ENCODE measurements around the gene GSTA2. TPM values are rescaled to one million over a fixed set of nuclear protein-coding genes. Genes with fewer than 3 reads are reported as not detected.
"Not testable (repeated sequence)": the region's sequence is repeated elsewhere in the genome, so short reads cannot be mapped to it uniquely, and the experiment has no call there.

The GSTA2 gene
- total RNA-seq, 4 donors from 2014 or later = not detected

DNA sequence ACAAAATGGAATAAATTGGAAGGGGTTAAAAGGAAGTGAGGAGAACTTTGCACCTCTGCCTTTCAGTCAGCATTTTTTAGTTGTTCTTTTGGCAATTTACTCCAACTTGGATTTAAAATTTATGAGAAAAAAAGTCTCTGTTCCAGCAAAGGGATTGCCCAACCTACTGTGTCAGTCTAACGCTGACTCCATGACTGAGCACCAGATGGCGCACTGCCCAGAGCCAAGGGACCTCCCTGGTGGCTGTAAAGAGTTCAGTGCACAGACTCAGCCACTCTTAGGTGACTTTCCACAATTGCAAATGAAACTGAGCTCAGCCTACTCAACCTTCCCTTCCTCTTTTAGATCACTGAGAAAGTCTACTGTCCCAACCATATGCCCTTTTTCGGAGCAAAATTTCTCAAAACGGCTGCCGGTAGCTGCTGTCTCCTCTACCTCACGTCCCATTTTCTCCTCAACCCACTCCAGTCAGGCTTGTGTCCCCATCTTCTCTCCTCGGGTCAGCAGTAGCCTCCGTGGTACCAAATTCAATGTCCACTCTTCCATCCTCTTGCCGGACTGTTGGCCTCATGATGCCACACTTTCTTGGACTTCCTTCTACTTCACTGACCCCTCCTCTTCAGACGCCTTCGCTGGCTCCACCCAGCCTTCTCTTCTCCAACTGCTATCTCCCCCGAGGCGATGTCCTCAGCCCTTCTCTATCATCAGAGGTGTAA is 38.7 kb downstream of the GSTA2 start:
- in situ Hi-C loops (cut with MboI; ENCODE audit: low sequenced_read_pairs in 4 of 4) = no loop called here

DNA sequence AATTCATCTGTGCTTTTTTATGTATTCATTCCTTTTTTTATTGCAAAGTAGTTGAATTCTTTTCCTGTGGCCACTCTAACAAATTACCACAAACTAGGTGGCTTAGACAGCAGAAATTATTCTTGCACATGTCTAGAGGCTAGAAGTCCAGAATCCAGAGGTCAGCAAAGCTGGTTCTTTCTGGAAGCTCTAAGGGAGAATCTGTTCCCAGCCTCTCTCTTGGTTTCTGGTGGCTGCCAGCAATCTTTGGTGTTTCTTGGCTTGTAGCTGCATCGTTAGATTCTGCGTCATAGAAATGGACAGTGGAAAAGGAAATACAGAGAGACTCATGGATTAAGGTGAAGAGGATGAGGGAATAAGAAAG is 39.3 kb downstream of the GSTA2 start:
- TF ChIP-seq POLR2A (IDR thresholded peaks at IDR 0.05) = no peak
- TF ChIP-seq, protein P1, sequence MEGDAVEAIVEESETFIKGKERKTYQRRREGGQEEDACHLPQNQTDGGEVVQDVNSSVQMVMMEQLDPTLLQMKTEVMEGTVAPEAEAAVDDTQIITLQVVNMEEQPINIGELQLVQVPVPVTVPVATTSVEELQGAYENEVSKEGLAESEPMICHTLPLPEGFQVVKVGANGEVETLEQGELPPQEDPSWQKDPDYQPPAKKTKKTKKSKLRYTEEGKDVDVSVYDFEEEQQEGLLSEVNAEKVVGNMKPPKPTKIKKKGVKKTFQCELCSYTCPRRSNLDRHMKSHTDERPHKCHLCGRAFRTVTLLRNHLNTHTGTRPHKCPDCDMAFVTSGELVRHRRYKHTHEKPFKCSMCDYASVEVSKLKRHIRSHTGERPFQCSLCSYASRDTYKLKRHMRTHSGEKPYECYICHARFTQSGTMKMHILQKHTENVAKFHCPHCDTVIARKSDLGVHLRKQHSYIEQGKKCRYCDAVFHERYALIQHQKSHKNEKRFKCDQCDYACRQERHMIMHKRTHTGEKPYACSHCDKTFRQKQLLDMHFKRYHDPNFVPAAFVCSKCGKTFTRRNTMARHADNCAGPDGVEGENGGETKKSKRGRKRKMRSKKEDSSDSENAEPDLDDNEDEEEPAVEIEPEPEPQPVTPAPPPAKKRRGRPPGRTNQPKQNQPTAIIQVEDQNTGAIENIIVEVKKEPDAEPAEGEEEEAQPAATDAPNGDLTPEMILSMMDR (IDR thresholded peaks at IDR 0.05 in 4 of 5, conservative IDR thresholded peaks at IDR 0.05 in 1 of 5) = no peak
- intact Hi-C loops (cut with DNase I; ENCODE audit: low total_unique reads) = no loop called here
- no peak for DNase-seq
- Histone ChIP-seq H3K4me1 (no peaks in the 10 kb centered on the region), H3K9me3 (no peaks in the 10 kb centered on the region), H3K36me3 (no peaks in the 10 kb centered on the region), H3K27me3 (no peaks in the 10 kb centered on the region), H3K4me3 (no peak overlapping the region), H3K27ac (no peak overlapping the region)
- in situ Hi-C loops (cut with MboI; ENCODE audit: low sequenced_read_pairs in 4 of 4) = no loop called here
- ATAC-seq = peak in 1 of 2 donors; percentile 27

More for the DNA sequence above, 38.7 kb downstream of the GSTA2 start:
- Histone ChIP-seq H3K9me3 (no peaks in the 10 kb centered on the region), H3K36me3 (no peaks in the 10 kb centered on the region), H3K27ac (no peak overlapping the region), H3K27me3 (no peaks in the 10 kb centered on the region), H3K4me3 (no peak overlapping the region), H3K4me1 (no peaks in the 10 kb centered on the region)
- ATAC-seq (peak in 1 of 2 donors; percentile 44), DNase-seq (peak; percentile 21 to 57)
- TF ChIP-seq, protein P1 (IDR thresholded peaks at IDR 0.05 in 4 of 5, conservative IDR thresholded peaks at IDR 0.05 in 1 of 5) = no peak
- TF ChIP-seq POLR2A (IDR thresholded peaks at IDR 0.05) = no peak
- intact Hi-C loops (cut with DNase I; ENCODE audit: low total_unique reads) = no loop called here

DNA sequence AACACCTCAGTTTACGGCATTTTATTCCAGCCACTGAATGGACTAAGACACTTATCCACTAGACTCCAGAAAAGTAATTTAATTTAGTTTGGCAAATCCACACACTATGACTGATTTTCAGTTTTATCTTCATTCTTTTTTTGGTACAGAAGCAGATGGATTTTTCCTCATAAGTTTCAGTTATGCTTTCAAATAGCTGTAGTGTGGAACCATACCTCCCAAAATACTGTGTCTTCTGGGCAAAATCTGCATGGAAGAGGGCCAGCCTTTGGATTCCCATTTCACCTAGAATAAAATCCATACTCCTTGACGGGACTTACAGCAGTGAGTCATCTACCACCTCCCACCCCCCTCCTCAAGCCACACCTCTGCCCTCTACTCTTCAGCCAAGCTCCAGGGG is 43.0 kb downstream of the GSTA2 start:
- in situ Hi-C loops (cut with MboI; ENCODE audit: low sequenced_read_pairs in 4 of 4) (no loop called here), intact Hi-C loops (cut with DNase I; ENCODE audit: low total_unique reads) (no loop called here)
- TF ChIP-seq POLR2A (IDR thresholded peaks at IDR 0.05) = no peak
- TF ChIP-seq, protein P1 (IDR thresholded peaks at IDR 0.05 in 4 of 5, conservative IDR thresholded peaks at IDR 0.05 in 1 of 5) = no peak
- no peaks in the 10 kb centered on the region for H3K27me3 ChIP-seq
- ATAC-seq = no peak
- H3K4me1 ChIP-seq = no peaks in the 10 kb centered on the region
- no peaks in the 10 kb centered on the region for H3K36me3 ChIP-seq
- DNase-seq = no peak
- no peak overlapping the region for H3K27ac ChIP-seq
- no peaks in the 10 kb centered on the region for H3K9me3 ChIP-seq
- no peak overlapping the region for H3K4me3 ChIP-seq

DNA sequence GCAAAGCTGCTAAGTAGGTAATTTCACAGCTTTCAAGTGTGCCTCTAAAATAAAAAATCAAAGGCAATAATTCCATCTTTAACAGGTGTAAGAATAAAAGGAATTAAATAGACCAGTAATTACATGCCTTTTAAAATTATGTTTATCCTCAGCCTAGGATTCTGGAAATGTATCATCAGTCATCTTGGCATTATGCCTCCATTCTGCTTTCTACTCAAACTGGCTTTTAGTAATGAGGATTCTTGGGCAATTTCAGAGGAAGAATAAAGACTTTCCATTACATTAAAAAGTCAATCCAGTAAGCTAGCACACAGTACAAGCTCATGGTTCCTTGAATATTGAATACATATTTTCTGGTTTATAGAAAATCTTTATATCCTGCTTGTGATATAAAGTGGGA is 44.7 kb downstream of the GSTA2 start:
- Histone ChIP-seq H3K9me3 (no peaks in the 10 kb centered on the region), H3K4me1 (no peaks in the 10 kb centered on the region), H3K4me3 (no peak overlapping the region), H3K36me3 (no peaks in the 10 kb centered on the region), H3K27ac (no peak overlapping the region), H3K27me3 (no peaks in the 10 kb centered on the region)
- intact Hi-C loops (cut with DNase I; ENCODE audit: low total_unique reads) = no loop called here
- ATAC-seq = no peak
- DNase-seq = no peak
- in situ Hi-C loops (cut with MboI; ENCODE audit: low sequenced_read_pairs in 4 of 4) = no loop called here
- TF ChIP-seq POLR2A (IDR thresholded peaks at IDR 0.05) = no peak
- TF ChIP-seq, protein P1 (IDR thresholded peaks at IDR 0.05 in 4 of 5, conservative IDR thresholded peaks at IDR 0.05 in 1 of 5) = no peak

DNA sequence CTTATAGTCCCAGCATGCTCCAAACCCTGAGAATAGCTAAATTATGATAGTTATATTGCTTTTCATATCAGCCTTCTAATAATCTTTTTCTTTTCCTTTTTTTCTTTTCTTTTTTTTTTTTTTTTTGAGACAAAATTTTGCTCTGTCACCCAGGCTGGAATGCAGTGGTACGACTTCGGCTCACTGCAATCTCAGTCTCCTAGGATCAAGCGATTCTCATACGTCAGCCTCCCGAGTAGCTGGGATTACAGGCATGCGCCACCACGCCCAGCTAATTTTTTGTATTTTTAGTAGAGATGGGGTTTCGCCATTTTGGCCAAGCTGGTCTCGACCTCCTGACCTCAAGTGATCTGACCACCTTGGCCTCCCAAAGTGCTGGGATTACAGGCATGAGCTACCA is 48.5 kb downstream of the GSTA2 start:
- H3K27ac ChIP-seq; H3K4me3 ChIP-seq; DNase-seq; H3K9me3 ChIP-seq; H3K36me3 ChIP-seq; H3K27me3 ChIP-seq; ATAC-seq; intact Hi-C loops (cut with DNase I; ENCODE audit: low total_unique reads); in situ Hi-C loops (cut with MboI; ENCODE audit: low sequenced_read_pairs in 4 of 4); H3K4me1 ChIP-seq: not testable (repeated sequence)

Measured in gastrocnemius medialis (tissue), 4 donors.